Bone marrow (tissue), 2 donors: ENCODE data around the gene NABP1.

ENCODE experiments used
- DNase-seq, 2 donors: peaks; one replicate each; lab custom pipeline; 2025; lab: John Stamatoyannopoulos, UW

Gene NABP1

GRCh38 chr2:191680639-191681038 is 2.7 kb downstream of the NABP1 start:
- DNase-seq, result no peak

DNA sequence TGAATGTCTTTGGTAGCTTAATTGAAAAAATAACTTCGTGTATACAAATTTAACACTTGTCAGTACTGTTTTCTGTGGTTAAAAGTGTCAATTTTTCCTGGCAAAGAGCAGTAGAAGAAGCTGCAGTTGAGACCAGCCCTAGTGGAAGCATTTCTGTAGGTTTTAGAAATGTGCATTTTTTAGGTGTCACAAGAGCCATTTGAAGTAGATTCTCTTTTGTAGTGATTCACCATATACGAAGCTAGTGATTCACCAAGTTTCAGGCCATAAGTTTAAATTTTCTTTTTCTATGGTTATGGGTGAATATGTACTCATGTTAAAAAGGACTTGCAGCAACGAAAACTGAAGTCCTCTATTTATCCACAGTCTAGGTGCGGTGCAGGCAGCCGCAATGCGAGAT is 4.2 kb downstream of the NABP1 start:
- no peak for DNase-seq

GRCh38 chr2:191686066-191686465 is 8.1 kb downstream of the NABP1 start:
- DNase-seq, result no peak

- peak in 1 of 2 donors; percentile 10 for DNase-seq
Observed at GRCh38 chr2:191686729-191687128, 8.8 kb downstream of the NABP1 start.

GRCh38 chr2:191687867-191688266 is 9.9 kb downstream of the NABP1 start:
- DNase-seq, result no peak

GRCh38 chr2:191688934-191689695 is 11.2 kb downstream of the NABP1 start:
- no peak for DNase-seq

- no peak for DNase-seq
Observed at GRCh38 chr2:191690327-191690726, 12.4 kb downstream of the NABP1 start.

- peak in 1 of 2 donors; percentile 54 for DNase-seq
Observed at GRCh38 chr2:191691016-191691735, 13.2 kb downstream of the NABP1 start.

- DNase-seq, result no peak
Observed at GRCh38 chr2:191691898-191692297, 14.0 kb downstream of the NABP1 start.

DNA sequence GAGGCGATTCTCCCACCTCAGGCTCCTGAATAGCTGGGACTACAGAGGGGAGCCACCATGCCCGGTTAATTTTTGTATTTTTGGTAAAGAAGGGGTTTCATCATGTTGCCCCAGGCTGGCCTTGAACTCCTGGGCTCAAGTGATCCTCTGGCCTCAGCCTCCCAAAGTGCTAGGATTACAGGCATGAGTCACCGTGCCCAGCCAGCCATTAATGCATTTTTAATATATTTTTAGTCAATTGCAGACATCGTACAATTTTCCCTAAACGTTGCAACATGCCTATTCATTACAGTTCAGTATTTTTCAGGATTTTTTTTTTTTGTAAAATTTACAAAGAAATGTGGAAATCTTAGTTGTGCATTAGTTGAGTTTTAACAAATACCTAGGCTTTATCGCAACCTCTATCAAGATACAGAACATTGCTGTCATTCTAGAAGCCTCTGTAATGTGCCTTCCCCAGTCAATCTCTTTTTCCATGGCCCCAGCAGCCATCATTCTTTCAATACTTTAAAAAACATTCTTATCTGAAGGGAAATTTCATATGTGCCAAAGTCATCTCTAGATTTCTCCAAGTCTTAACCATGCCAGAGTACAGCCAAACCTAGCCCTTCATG is 14.7 kb downstream of the NABP1 start:
- DNase-seq, result no peak

DNA sequence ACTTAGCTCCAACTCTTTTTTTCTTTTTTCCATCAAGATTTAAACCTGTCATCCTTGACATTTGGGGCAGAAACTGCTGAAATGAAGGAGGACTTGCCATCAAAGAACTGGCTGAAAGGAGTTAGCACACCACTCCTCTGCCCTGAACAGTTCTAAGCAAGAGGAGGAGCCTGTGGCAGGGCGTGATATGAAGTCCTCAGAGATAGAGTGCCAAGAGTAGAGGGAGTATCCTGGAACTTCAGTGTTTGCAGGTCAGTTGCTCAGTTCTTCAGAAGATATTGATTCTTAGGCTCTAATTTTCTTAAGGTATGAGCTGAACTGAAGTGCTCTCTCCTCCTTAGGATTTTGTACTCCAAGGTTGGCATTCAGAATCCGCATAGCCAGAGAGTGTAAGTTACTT is 15.2 kb downstream of the NABP1 start:
- no peak for DNase-seq

GRCh38 chr2:191693778-191694177 is 15.8 kb downstream of the NABP1 start:
- DNase-seq, result no peak

DNA sequence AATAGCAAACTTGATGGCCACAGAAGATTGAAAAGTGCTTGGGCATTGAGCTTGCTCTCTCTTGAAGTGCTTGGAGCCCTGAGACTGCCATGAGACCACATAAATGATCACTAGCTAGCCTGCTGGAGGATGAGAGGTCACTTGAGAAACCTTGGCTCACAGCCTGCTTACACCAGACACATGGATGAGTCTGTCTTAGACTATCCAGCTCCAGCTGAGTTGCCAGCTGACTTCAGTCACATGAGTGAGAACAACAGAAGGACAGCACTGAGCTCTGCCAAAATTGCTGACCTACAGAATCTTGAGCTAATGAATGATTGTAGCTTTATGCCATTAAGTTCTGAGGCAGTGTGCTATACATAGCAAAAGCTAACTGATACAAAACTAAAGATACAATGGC is 18.1 kb downstream of the NABP1 start:
- no peak for DNase-seq

DNA sequence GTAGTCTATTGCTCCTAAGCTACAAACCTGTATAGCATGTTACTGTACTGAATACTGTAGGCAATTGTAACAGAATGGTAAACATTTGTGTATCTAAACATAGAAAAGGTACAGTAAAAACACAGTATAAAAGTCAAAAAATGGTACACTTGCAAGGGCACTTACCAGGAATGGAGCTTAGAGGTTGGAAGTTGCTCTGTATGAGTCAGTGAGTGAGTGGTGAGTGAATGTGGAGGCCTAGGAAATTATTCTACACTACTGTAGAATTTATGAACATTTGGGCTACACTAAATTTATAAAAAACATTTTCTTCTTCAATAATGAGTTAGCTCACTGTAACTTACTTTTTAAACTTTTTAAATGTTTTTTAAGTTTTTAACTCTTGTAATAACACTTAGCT is 19.0 kb downstream of the NABP1 start:
- no peak for DNase-seq

DNA sequence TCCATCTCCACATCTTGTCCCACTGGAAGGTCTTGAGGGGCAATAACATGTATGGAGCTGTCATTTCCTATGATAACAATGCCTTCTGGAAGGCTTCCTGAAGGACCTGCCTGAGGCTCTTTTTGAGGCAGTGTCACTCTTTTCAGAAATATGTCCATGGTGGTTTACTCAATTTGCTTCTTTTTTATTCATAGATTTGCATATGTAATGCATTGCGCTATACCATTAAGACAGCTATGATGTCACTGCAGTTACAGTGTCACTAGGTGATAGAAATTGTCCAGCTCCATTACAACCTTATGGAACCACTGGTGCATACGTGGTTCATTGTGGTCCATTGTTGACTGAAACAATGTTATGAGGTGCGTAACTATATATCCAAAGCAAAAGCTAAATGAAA is 19.9 kb downstream of the NABP1 start:
- DNase-seq, result no peak

DNA sequence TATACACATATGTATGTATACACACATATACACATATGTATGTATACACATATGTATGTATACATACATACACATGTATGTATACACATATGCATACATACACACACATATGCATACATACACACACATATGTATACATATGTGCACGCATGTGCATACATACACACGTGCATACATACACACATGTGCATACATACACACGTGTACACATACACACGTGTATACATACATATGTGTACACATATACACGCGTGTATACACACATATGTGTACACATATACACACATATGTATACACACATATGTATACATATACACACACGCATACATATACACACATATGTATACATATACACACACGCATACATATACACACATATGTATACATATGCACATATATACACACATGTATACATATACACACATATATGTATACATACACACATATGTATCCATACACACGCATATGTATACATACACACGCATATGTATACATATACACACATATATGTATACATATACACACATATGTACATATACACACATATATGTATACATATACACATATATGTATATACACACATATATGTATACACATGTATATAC is 21.5 kb downstream of the NABP1 start:
- DNase-seq, result no peak

- no peak for DNase-seq
Observed at GRCh38 chr2:191701029-191701428, 23.1 kb downstream of the NABP1 start.

GRCh38 chr2:191701696-191702095 is 23.8 kb downstream of the NABP1 start:
- no peak for DNase-seq

GRCh38 chr2:191703079-191703725 is 25.3 kb downstream of the NABP1 start:
- no peak for DNase-seq

- no peak for DNase-seq
Observed at GRCh38 chr2:191705084-191705483, 27.1 kb downstream of the NABP1 start.

DNA sequence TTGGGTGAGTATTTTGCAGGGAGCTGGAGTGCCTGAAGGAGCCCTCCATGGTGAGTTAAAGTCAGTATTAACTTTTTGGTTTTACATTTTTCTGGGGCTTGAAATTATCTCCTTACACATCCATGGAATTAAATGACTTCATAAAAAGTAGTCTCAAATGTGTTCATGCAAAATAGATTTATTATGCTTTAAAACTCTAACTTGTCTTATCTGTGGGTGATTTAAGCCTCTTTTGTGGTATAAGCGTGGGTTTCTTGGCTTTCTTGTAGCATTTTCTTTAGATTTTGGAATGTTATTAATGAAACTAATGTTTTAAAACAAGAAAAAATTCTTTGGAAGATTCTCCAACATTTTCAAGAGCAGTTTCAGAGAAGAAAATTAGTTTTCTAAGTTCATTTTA is 27.8 kb downstream of the NABP1 start:
- no peak for DNase-seq

DNA sequence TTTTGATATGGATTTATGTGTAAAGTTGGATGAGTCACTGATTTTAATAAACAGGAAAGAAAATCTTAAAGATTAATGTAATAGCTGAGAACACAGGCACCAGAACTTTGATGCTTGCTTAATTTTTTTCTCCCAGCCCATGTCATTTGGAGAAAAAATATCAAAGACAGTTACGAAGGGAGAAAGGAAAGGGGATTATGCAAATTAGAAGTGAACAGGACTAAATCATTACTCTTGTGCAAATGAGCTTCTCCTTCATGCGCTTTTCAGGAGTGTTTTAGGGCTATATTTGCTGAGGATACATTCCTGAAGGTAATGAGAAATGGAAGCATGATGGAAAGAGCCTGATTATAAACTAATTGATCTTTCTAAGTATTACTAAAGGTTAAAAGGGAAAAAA is 28.9 kb downstream of the NABP1 start:
- no peak for DNase-seq
